DMS 273 (cell line): Measurements from ENCODE around the gene HDAC4.

Source experiments
- DNase-seq: peaks from one replicate; lab custom pipeline; 2025; ENCODE audit not compliant: unreplicated experiment; lab: John Stamatoyannopoulos, UW

HDAC4 gene

DNA sequence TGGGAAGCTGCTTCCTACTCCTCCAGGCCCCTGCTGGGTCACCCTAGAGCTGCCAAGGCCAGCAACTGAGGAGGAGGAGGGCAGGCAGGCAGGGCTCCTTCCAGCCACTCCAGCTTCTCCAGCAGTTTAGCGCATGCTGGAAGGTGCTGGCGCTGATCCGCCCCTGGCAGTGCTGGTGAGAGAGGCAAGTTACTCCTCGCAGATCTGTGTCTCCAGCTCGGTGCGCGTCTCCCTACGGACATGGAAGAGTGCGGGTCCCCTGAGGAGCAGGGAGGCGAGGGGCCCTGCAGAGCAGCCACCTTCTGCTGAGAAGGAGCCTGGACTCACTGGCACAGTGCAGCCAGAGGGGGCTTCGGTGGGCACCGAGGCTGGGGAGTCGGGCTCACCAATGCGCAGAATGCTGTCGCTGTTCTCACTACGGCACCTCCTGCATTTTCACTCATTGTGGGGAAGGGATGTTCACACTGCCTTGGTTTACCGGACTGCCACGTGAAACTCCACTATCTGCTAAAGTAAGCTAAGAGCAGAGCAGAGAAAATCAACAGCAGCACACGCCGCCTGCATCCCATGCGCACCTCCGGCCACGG lies 206.0 kb downstream of the HDAC4 start:
- DNase-seq: no peak

DNA sequence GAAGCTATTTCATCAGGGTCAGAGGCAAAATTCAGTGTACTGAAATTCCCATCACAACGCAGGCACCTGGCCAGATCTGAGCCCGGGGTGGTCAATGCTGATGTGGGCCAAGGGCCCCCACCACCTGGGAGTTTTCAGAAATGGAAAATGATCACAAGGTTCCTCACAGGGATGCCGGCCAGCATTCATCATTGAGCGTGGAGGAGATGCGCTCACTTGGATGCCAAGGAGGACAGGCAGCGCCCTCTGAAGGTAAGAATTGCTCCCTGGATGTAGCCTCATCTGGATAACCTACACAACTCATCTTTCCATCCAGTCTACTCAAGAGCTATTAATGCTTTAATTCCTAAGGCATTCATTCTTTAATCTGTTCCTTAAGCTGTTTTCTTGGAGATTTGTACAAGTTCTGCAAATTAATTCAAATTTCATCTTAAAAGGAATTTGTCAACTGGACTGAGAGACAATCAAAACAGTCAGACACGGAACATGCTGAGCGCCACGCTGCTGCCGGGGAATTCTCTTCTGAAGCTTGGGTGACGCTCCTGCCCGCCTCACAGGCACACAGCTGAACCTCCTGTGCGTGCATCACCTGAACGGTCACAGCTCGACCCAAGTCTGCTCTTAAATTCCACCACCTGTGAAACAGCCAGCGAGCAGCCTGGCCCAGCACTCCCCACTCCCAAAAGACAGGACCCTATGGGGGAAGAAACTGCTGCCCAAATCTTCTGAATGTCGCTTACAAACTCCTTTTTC lies 206.7 kb downstream of the HDAC4 start:
- no peak for DNase-seq

DNA sequence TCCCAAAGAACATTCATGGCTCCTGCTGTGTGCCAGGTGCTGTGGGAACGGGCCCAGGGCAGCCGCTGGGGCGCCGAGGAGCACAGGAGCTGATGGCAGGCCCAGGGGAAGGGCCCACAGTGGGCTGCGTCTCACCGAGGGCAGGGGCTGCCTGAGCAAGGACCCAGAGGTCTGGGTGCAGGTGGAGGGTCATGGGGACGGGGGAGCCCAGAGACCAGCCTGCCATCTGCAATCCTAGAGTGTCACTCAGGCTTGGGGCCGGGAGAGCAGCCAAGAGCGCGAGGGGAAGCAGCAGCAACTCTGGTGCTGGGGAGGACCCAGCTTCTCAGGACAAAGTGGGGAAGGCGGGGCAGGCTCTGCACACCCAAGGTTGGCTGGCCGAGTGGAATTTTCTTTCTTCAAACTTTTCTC lies 207.4 kb downstream of the HDAC4 start:
- DNase-seq: no peak

DNA sequence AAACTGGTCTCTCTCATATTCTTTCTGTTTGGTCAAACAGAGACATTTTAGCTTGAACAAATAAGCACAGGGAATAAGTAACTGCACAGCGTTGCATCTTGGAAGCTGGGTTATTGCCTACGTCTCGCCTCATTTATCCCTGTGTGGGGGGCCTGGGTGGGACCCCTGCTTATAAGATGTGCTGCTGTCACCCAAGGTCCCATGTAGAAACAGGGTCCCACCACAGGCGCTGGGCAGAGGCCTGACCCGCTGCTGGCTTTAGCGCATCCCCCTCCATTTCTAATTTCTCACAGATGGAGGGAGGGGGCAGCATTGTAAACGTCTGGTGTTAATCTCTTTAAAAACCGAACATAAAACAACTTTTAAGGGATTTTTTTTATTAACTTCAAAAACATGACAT lies 207.8 kb downstream of the HDAC4 start:
- DNase-seq: no peak

DNA sequence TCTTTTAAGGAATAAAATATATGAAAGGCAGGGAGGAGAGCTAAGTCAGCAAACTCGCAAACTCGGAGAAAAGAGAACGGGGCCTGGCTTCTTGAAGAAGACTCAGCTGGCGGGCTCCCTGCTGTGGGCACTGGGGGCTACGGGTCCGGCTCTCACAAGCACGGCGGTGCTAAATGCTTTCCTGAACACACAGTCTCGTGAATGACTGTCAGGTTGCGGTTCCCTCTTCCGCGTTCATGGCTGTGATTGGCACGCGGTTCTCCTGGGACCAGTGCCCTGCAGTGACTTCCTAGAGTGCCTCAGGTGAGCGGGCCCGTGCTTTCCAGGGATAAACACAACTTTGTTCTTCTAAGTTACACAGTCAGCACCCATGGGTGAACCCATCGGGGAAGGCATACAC lies 208.4 kb downstream of the HDAC4 start:
- no peak for DNase-seq

DNA sequence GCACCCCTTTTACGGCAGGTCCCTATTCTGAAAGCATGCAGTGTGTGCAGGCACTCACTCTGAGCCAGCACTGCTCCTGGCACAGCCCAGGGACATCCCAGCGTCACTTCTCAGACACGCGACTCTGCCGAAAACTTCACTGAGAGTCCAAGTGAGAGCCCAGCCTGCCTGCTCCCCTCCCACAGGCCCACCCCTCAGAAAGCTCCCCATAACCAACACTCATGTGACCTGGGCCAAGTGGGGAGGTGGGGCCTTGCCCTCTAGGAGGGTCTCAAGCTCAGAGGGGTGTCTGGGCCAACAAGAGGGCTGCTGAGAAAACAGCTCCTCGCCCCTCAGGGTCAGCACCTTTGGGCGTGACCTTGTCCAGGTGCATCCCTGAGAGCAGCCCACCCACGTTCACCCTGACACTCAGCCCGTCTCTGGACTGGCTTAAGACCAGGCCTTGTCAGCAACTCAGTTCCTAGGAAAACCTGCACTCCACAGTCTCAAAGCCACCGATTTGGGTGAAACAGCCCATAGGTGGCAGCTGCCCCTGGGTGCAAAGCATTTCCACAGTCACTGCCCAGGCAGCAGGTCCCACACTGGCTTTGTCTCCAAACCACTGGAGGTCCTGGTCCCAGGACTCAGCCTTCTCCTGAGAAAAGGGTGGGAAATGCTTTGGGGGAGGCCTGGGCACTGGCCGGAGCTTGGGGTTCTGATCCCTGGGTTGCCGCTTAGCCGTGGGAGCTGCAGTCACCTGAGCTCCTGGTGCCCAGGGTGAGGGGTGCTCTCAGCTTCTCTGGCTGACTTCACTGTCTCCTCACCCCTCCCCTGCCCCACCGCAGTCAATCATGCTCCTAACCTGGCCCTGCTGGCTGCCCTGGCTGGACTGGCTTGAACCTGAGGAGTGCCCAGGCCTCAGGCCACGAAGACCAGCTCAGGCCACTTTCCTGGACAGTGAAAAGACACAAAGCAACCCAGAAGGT lies 209.6 kb downstream of the HDAC4 start:
- DNase-seq: no peak

DNA sequence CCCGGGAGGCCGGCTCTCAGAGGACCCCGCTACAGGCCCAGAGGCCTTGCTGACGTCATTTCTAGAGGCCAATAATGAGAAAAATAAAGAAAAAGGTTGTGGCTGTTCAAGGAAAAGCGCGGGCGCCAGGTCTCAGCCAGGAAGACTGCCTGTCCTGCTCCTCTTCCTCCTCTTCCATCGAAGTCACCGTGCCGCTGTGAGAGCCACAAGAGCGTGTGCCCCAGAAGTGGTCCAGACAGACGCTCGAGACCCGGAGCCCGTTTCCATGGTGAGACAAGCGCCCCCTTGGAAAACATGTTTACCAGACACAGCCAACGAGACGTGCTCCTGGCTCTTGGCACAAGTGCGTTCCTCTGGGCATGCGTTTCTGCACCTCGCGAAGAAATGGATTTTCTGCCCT lies 210.5 kb downstream of the HDAC4 start:
- no peak for DNase-seq

DNA sequence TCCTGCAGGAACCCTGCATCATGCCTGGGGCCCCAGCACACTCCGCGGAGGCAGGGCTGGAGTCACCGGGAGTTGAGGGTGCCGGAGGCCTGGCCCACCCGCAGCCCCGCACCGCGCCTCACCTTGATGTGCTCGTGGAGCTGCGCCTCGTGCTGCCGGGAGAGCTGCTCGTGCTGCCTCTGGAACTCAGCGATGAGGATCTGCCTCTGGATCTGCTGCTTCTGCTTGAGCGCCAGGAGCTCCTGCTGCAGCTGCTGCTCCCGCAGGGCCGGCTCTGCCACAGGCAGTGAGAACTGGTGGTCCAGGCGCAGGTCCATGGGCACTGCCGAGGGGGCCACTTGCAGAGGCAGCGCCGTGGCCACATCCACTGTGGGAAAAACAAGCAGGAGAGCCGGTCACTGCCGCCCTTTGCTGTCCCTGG lies 211.1 kb downstream of the HDAC4 start:
- no peak for DNase-seq

DNA sequence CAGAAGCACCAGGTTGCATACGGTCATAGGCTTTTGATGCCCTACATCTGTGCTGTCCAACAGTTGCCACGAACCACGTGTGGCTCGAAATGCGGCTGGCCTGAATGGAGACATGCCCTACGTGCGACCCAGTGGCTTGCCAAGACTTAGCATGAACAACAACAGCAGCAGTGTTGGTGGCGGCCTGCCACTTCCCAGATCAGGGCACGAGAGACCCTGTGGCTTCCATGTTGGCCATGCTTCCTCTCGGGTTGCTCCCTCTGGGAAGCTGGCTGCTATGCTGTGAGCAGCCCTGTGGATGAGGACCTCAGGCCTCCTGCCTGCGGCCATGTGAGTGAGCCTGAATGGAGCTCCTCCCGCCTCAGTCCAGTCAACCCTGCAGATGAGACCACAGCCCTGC lies 212.3 kb downstream of the HDAC4 start:
- DNase-seq: no peak

DNA sequence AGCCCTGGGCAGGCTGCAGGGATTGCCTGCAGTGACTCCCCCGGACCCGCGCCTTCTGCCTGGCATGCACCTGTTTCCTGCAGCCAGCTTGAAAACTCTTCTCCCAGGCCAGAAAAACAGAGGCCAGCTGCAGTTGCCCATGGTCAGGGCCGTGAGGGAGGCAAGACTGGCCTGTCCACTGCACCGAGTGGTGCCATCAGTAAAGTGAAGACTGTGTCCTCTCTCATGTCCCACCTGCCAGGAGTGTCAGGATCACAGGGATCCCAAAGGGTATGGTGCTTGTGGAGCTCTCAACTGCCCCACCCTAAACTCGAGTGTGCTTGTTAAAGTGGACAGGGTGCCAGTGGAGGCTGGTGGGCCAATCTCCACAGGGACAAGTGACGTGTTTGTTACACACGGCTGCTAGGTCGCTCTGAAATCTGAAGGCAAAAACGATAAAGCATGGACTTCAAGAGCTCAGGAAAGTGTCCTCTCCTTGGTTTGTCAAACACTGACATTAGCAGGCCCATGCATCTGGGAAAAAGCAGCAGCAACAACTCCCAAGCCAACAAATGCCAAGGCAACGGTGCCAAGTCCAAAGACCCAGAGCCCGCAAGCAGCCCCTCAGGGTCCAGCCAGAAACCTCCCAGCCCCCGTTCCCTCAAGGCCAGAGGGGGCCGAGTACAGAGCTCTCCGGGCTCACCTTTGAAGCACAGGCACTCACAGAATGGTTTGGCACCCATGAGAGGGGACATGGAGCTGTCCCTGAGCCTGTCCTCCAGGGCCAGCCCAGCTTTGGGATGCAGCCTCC lies 213.2 kb downstream of the HDAC4 start:
- no peak for DNase-seq

DNA sequence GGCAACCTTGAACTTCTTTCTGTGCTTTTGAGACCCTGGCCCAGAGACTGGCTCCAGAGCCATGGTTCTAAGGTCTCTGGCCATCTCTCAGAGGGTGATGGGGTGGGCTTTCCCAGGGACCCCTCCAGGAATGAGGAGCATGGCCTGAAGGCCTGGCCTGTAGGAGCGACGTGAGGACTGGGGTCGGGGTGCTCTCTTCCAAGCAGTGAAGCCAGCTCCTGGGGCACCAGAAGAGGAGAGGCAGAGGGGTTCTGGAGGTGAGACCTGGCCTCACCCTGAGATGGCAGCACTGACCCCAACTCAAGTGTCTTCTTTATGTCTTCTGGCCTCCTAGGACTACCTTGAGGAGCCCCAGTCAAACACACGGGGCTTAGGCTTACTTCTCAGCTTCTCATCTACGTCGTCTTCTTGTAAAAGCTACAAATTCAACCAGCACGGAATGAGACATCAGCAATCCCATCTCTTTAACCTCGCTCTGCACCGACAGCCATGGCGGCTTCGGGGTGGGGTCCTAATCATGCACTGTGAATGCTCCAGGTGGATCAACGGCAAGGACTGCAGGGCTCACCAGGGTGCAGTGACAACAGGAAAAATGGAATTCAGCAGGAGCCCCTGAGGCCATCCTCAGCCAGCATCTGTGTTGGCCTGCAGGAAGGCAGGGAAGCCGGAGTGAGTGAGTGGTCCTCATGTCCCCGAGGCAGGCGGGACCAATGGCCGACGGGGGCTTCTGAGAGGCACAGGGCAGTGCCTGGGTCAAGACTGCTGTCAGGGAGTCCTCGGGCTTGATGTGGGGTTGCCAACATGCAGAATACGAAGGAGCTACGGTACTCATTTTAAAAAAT lies 214.1 kb downstream of the HDAC4 start:
- DNase-seq: no peak

DNA sequence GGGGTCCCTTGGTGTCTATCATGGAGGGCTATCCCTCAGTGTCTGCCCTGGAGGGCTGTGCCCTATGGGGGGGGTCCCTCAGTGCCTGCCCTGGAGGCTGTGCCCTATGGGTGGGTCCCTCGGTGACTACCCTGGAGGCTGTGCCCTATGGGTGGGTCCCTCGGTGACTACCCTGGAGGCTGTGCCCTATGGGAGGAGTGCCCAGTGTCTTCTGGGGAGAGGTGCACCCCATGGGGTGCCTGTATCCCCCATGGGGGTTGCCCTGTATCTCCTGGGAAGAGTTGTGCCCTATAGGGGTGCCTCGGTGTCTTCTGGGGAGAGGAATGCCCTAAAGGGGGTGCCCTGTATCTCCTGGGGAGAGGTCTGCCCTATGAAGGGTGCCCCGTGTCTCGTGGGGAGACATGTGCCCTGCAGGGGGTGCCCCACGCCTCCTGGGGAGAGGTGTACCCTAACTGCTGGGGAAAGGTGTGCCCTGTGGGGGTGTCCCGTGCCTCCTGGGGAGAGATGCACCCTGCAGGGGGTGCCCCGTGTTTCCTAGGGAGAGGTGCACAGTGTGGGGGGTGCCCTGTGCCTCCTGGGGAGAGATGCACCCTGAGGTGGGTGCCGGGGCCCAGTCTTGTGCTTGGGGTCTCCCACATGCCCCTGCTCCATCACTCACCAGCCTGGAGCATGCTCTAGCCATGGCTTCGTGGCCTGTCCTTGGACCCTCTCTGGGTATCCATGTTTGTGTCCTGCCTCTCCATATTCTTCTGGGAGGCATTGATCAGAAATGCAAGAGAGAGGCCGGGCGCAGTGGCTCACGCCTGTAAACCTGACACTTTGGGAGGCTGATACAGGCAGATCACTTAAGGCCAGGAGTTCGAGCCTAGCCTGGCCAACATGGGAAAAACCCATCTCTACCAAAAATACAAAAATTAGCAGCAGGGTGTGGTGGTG lies 215.6 kb downstream of the HDAC4 start:
- no peak for DNase-seq

DNA sequence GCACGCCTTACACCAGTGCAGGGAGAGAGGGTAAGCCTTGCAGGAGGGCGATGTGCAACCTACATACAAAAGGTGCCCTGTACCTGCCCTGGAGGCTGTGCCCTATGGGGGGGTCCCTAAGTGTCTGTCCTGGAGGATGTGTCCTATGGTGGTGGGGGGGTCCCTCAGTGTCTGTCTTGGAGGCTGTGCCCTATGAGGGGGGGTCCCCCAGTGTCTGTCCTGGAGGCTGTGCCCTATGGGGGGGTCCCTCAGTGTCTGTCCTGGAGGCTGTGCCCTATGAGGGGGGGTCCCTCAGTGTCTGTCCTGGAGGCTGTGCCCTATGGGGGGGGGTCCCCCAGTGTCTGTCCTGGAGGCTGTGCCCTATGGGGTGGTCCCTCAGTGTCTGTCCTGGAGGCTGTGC lies 216.6 kb downstream of the HDAC4 start:
- DNase-seq: no peak

DNA sequence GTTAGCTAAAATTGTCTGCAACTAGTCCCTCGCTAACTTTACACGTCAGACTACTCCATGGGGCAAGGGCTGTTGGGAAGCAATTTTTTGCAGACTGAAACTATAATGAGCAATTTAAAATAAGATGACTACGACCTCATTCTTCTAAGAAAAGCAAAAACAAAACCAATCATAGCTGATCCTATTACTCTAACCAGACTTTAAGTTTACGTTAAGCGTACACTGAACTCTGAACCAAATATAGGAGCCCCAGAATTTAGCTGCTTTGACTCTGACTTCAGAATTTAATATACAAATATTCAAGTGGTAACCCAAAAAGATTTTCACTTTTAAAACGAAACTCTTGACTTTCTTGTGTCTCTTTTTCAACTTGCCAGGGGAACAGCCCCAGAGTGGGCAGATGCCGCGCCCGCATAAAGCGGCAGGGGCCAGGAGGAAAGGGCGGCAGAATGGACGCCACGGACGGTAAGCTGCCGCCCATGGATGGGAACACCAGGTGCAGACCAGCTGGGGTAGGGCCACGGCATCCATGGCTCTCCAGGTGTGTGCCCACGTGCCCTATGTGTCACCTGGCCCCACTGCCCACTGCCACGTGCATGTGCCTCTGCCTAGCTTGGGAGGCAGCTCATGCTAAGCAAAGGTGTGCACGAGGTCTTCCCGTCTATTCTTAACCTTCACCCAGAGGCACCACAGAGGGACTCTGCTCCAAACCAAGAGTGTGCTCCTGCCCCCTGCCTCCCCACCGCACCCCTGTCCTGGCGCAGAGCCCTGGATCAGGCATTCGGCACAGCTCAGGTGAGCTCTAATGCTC lies 217.6 kb downstream of the HDAC4 start:
- DNase-seq: no peak

DNA sequence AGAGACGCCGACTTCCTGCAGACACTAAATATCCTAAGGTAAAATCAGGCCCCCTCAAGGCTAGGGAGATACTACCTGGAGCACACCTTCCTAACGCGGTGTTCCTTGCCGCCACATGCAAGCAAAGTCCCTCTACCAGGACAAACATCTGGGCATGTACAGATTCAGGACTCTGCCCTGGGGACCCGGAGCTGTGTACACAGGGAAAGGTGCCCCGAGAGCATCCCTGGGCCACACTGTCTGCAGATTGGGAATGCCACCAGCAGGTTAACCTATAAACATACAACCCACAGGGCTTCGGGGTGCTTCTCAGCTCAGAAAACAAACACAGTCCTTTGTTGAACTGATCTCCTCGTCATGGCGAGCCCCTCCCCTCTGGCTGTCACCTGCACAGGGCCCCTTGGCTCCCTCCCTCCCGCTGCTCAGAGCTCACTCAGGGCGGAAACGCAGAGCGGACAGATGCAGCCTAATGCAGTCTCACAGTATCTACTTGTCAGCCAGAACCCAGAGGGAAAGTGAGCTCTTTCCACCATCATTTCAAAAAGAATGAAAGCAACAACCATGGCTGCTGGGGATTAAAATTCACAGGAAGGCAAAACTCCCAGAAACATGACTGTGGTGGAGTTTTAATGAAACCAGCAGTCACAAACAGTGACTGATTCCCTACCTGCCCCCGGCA lies 218.8 kb downstream of the HDAC4 start:
- no peak for DNase-seq

DNA sequence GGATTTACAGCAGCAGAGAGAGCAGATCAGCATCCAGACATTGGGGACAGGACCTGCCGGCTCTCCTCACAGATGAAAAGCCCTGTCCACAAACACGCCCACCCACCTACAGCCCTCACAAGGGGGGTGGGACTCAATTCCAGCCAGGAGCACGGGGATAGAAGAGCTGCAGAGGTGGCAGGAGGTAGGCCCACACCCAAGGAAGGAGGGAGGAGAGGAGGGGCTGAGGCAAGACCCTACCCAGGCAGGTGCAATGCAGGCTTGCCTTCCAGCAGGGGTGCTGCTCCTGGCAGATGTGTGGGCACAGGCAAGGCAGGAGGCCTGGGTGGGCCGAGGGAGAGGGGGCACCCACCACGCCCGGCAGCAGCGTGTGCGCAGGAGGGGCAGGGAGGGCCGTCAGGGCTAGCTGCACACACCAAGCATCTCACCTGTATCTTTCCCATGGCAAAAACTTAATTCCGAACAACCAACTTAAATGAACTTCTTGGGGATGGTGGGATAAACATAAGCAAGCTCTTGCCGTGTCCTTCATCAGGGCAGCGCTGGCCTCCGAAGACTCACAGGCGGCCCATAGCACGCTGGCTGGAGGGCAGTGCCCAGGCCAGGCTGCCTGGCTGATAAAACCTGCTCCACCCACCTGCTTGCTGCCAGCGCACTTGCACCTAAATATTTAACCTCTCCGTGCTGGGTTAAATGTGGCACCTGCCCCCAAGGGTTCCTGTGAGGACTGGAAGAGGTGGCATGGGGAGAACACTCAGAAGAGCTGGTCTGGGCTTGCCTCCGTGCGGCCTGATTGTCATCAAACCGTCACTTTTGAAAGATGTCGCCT lies 219.5 kb downstream of the HDAC4 start:
- no peak for DNase-seq
